Effector memory CD4-positive, alpha-beta T cell (primary cell): ENCODE data around the gene ATP6V0C.

ENCODE experiments used
- DNase-seq, 3 donors: peaks; one replicate each; pipeline ENCODE4 v3.0.0-alpha.2; 2020
- H3K27ac ChIP-seq: 2 replicates; pipeline ENCODE4 v1.7.0; 2013; ENCODE audit warnings: mild to moderate bottlenecking, low read length, moderate library complexity; ENCODE audit not compliant: insufficient read depth, poor library complexity, severe bottlenecking
- H3K27me3 ChIP-seq: replicated peaks from 2 replicates; pipeline ENCODE4 v1.7.0; 2013; ENCODE audit warnings: mild to moderate bottlenecking, low read length; ENCODE audit not compliant: insufficient read depth, control insufficient read depth, poor library complexity, severe bottlenecking
- H3K36me3 ChIP-seq: 2 replicates; pipeline ENCODE4 v1.7.0; 2013; ENCODE audit warnings: mild to moderate bottlenecking, low read length, moderate library complexity; ENCODE audit not compliant: control insufficient read depth, insufficient read depth
- H3K4me1 ChIP-seq: 2 replicates; pipeline ENCODE4 v1.7.0; 2013; ENCODE audit warnings: low read length, mild to moderate bottlenecking; ENCODE audit not compliant: control insufficient read depth, insufficient read depth, poor library complexity, severe bottlenecking
- H3K4me3 ChIP-seq: 2 replicates; pipeline ENCODE4 v1.7.0; 2013; ENCODE audit warnings: low read length, low read depth, mild to moderate bottlenecking; ENCODE audit not compliant: insufficient read depth, poor library complexity, severe bottlenecking
- H3K9me3 ChIP-seq: 2 replicates; pipeline ENCODE4 v1.7.0; 2013; ENCODE audit warnings: mild to moderate bottlenecking, low read length, moderate library complexity; ENCODE audit not compliant: control insufficient read depth

Gene ATP6V0C

DNA sequence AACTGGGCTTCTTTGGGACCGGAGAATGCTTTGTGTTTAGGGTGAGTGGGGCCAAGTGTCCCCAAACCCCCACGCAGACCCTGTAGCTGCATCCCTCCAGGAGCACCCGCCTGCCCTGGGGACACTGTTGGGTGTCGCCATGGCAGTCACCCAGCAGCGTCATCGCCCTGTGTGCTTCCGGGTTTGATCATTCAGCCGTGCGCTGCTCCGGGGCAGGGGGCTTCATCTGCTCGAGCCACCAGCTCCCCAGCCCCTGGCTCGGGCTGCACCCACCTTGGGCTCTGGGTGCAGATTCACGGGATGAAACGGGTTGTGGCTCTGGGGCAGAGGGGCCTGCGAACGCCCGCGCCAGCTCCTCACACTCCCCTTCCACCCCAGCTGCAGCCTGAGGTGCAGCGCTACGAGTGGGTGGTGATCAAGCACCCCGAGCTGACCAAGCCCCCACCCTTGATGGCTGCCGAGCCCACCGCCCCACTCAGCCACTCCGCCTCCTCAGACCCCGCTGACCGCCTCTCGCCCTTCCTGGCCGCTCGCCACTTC is 13.8 kb upstream of the ATP6V0C start:
- no peak for DNase-seq
- H3K4me3 ChIP-seq, result no peak overlapping the region
- H3K9me3 ChIP-seq, result no peaks in the 10 kb centered on the region
- H3K27ac ChIP-seq, result no peak overlapping the region
- H3K27me3 ChIP-seq, result no peaks in the 10 kb centered on the region
- H3K36me3 ChIP-seq, result peaks cover 5% of the 10 kb centered on the region
- peaks cover 5% of the 10 kb centered on the region for H3K4me1 ChIP-seq

- Histone ChIP-seq H3K27ac (no peak overlapping the region), H3K36me3 (peaks cover 5% of the 10 kb centered on the region), H3K27me3 (no peaks in the 10 kb centered on the region), H3K9me3 (no peaks in the 10 kb centered on the region), H3K4me1 (peaks cover 5% of the 10 kb centered on the region), H3K4me3 (no peak overlapping the region)
- DNase-seq, result no peak
Measured at GRCh38 chr16:2500430-2500917, 13.3 kb upstream of the ATP6V0C start.

DNA sequence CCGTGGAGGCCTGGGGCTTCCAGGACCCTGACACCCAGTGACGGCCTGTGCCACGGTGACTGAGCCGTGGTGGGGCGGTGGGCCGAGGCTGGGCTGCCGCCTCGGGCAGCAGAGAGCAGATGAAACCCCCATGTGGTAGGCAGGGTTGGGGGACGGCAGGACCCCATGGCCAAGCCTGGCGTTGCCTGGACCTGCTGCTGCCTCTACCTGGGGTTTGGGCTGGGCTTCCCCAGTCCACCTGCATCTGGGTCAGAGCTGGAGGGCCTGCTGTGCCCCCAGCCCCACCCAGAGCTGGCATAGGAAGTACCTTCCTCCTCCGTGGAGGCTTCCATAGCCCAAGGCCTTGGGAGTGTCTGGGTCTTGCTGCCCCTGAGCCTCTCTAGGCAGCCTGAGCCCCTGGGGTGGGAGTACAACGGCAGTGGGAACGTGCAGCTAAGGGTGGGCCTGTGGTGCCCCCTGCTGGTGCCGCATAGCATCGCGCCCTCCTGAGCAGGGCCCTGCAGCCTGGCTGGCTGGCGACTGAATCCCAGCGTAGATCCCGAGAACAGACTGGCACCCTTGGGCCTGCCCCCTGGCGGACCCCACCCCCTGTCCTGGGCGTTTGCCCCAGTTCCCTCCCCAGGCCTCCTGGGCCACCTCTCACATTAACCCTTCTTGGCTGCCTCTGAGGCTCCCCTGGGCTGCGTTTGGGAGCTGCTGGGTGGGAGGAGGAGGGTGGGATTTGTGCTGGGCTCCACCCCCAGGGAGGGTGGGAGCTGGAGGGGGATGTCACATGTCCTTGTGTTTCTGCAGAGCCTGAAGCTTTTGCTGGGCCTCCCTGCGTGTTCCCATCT is 12.6 kb upstream of the ATP6V0C start:
- H3K4me3 ChIP-seq, result no peak overlapping the region

DNA sequence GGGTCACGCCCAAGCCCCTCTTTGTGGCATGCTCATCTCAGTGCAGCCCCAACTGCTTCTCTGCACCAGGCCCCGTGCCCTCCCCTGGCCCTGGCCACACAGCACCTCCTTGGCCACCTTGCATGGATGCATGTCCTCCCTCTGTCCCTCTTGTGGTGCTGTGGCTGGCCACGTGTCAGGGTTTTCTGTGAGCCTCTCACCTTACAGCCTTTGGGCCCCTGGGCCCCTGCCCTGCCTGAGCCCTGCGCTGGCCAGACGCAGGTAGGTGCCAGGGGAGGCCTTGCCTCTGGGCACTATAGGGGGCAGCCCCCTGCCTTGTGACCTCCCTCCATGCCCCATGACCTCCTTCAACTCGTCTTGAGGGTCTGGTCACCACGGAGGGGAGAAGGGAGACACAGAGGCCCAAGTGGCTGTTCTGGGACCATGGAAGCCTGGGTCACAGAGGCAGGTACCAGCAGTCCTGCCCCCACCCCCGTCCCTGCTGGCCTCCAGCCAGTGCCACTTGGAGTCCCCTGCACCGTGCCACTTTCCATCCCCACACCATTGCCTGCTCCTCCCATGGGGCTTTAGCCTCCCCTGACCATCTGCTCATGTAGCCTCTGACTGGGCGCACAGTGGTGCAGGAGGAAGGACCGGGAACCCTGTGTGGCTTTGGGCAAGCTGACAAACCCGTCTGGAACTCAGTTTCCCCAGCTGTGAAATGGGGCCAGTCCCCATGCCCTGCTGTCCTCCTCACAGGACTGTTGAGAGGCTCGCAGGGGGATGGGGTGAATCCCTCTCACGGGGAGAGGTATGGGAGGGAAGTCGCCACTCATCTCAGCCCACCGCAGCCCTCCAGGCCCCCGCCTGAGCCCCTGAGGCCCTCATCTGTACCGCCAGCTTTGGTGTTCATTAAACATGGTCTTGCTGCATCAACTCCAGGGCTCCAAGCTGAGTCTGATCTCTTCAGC is 11.5 kb upstream of the ATP6V0C start:
- no peak overlapping the region for H3K27ac ChIP-seq
- peaks cover 5% of the 10 kb centered on the region for H3K4me1 ChIP-seq
- H3K9me3 ChIP-seq, result no peaks in the 10 kb centered on the region
- no peak for DNase-seq
- H3K4me3 ChIP-seq, result no peak overlapping the region
- no peaks in the 10 kb centered on the region for H3K27me3 ChIP-seq
- no peaks in the 10 kb centered on the region for H3K36me3 ChIP-seq

More for the DNA sequence above, 12.6 kb upstream of the ATP6V0C start:
- H3K36me3 ChIP-seq, result peaks cover 5% of the 10 kb centered on the region
- no peaks in the 10 kb centered on the region for H3K27me3 ChIP-seq
- H3K9me3 ChIP-seq, result no peaks in the 10 kb centered on the region
- no peak overlapping the region for H3K27ac ChIP-seq
- peak; percentile 55 to 69 (median 58) for DNase-seq
- H3K4me1 ChIP-seq, result peaks cover 5% of the 10 kb centered on the region

DNA sequence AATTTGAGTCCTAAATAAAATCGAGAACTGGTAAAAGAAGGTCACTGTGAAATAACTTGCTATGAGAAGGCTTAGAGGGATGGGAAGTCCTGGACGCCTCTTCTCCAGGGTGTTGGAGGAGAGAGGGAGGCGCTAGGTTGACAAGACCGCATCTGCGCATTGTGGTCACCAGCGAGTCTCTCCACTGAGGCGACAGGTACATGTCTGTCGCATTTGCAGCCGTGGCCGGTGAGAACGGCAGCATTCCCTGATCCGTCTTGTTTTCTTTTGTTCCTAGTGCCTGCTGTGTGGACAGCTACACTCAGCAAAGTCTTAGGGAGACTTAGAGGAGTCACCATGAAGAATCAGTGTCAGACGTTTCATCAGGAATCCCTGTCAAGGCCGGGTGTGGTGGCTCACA is 8.1 kb upstream of the ATP6V0C start:
- DNase-seq, result no peak
- H3K4me1 ChIP-seq, result peaks cover 5% of the 10 kb centered on the region
- H3K9me3 ChIP-seq, result no peaks in the 10 kb centered on the region
- no peaks in the 10 kb centered on the region for H3K36me3 ChIP-seq
- no peaks in the 10 kb centered on the region for H3K27me3 ChIP-seq
- H3K4me3 ChIP-seq, result no peak overlapping the region
- no peak overlapping the region for H3K27ac ChIP-seq

GRCh38 chr16:2507052-2507659 is 6.6 kb upstream of the ATP6V0C start:
- Histone ChIP-seq H3K9me3 (no peaks in the 10 kb centered on the region), H3K27me3 (no peaks in the 10 kb centered on the region), H3K4me3 (no peak overlapping the region), H3K27ac (no peak overlapping the region), H3K4me1 (no peaks in the 10 kb centered on the region), H3K36me3 (no peaks in the 10 kb centered on the region)
- no peak for DNase-seq

- DNase-seq, result no peak
- no peak overlapping the region for H3K4me3 ChIP-seq
- H3K27ac ChIP-seq, result no peak overlapping the region
- no peaks in the 10 kb centered on the region for H3K27me3 ChIP-seq
- H3K36me3 ChIP-seq, result no peaks in the 10 kb centered on the region
- H3K4me1 ChIP-seq, result no peaks in the 10 kb centered on the region
- no peaks in the 10 kb centered on the region for H3K9me3 ChIP-seq
Measured at GRCh38 chr16:2507665-2508064, 6.1 kb upstream of the ATP6V0C start.

- Histone ChIP-seq H3K4me1 (peaks cover 5% of the 10 kb centered on the region), H3K27me3 (no peaks in the 10 kb centered on the region), H3K27ac (no peak overlapping the region)
Measured at GRCh38 chr16:2508722-2509400, 4.9 kb upstream of the ATP6V0C start.

DNA sequence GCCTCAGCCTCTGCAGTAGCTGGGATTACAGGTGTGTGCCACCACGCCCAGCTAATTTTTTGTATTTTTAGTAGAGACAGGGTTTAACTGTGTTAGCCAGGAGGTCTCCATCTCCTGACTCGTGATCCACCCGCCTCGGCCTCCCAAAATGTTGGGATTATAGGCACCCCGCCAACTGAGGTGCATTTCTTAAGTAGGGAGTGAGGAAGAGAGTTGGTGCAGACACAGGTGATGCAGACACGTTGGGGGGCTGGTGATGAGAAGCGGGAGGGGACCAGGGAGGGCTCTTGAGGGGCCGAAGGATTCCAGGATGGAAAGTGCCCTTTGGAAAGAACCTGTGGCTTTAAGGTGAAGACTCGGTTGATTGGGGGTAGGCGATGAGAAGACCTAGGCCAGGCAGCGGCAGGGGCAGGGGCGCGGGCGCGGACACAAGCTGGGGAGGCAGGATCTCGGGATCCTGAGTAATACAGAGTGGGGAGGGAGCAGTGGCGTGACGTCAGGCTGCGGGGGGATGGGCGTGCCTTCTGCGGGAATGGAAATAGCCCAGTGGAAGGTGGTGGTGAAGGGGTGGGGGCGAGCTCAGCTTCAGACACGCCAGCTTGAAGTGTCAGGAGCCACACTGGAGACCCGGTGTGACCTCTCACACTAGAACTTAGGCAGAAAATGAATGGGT is 2.5 kb upstream of the ATP6V0C start:
- no peak overlapping the region for H3K27ac ChIP-seq
- no peaks in the 10 kb centered on the region for H3K9me3 ChIP-seq
- H3K27me3 ChIP-seq, result no peaks in the 10 kb centered on the region
- no peaks in the 10 kb centered on the region for H3K36me3 ChIP-seq
- no peak overlapping the region for H3K4me3 ChIP-seq
- no peak for DNase-seq
- peaks cover 20% of the 10 kb centered on the region for H3K4me1 ChIP-seq

More at GRCh38 chr16:2508722-2509400, 4.9 kb upstream of the ATP6V0C start:
- H3K36me3 ChIP-seq, result no peaks in the 10 kb centered on the region
- H3K4me3 ChIP-seq, result no peak overlapping the region
- no peak for DNase-seq
- H3K9me3 ChIP-seq, result no peaks in the 10 kb centered on the region
